HUES64 (cell line): ENCODE data around the gene PTPN12.
"Not testable (repeated sequence)": the region's sequence is repeated elsewhere in the genome, so short reads cannot be mapped to it uniquely, and the experiment has no call there.

Source experiments
- H3K27ac ChIP-seq: 2 replicates; pipeline ENCODE4 v1.7.0; 2013; ENCODE audit warnings: low read depth, low read length, inconsistent platforms
- H3K27me3 ChIP-seq: 2 replicates; pipeline ENCODE4 v1.6.1; 2013; ENCODE audit warnings: mild to moderate bottlenecking, low read length; ENCODE audit not compliant: insufficient read depth
- H3K36me3 ChIP-seq: 2 replicates; pipeline ENCODE4 v1.6.1; 2013; ENCODE audit warnings: mild to moderate bottlenecking, low read length; ENCODE audit not compliant: insufficient read depth
- H3K4me1 ChIP-seq: 2 replicates; pipeline ENCODE4 v1.6.1; 2013; ENCODE audit warnings: mild to moderate bottlenecking, low read length, moderate library complexity; ENCODE audit not compliant: insufficient read depth
- H3K4me3 ChIP-seq: 2 replicates; pipeline ENCODE4 v1.5.1; 2013; ENCODE audit warnings: mild to moderate bottlenecking, low read length, moderate library complexity
- H3K9ac ChIP-seq: 2 replicates; pipeline ENCODE4 v1.6.1; 2013; ENCODE audit warnings: mild to moderate bottlenecking, low read depth, low read length
- H3K9me3 ChIP-seq: 2 replicates; pipeline ENCODE4 v1.6.1; 2013; ENCODE audit warnings: low read depth, low read length; ENCODE audit not compliant: insufficient read depth
- WGBS: fragments of 150-250, 120-280 bp; methylation state at CpG from one replicate; pipeline ENCODE4 v1.1.7; 2013; ENCODE audit warnings: missing lambda C conversion rate; 5-methylcytosine and 5-hydroxymethylcytosine counted together

Gene PTPN12

DNA sequence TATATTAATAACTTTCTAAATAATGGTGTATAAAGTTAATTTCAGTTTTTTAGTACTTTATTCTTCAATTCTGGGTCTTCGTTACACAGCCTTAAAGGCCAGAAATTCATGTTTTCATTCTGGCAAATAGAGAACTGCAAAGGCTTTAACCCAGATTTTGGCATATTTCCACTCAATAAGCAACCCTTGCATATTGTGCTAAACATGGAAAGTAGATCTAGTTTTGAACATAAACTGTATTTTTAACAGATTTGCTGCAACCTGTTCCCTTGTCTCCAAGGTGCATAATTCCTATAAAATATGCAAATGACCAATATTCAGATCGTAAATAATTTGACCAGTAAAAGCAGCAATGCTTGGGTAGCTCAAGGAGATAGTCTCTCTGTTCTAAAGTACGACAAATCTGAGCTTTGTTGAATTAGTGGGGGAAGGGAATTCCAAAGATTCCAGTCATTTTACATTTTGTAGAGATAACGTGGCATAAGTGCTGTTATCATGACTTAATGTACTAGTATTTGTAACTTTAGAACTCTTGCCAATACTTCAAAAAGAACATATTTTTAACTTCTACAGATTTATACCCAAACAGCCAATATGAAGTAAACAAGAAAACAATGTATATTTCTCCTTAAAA, 112.7 kb downstream of the PTPN12 start:
- 87% methylated on average over 4 of the region's 4 CpGs for WGBS
- Histone ChIP-seq H3K9me3 (no peaks in the 10 kb centered on the region), H3K27me3 (no peaks in the 10 kb centered on the region), H3K4me3 (no peak overlapping the region), H3K4me1 (peaks cover 6% of the 10 kb centered on the region), H3K36me3 (peaks cover 38% of the 10 kb centered on the region), H3K27ac (no peak overlapping the region), H3K9ac (no peak overlapping the region)

DNA sequence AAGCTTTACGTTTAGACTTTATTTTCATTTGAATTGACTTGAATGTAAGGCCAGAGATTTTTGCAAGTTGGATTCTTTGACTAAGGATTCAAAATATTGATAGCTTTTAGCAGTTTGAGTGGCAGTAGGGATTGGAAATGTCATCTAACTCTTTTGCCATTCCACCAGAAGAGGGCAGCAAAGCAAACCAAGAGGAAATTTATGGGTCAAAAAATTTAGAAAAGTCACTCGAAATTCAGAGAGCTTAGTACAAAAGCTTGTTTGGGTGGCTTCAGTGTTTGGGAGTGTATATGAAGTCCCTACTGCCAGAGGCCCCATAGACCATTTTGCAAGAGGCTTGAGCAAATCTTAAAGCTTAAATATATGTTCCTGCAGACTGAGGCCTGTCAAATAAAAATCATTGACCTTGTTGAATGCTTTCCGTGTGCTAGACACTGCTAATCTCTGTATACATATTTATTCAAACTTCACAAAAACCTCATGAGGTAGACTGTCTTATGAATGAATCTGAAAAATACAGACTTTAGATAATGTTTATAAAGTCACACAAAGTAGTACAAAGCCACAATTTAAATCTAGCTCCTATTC, 114.6 kb downstream of the PTPN12 start:
- Histone ChIP-seq H3K4me3 (no peak overlapping the region), H3K27ac (no peak overlapping the region), H3K27me3 (no peaks in the 10 kb centered on the region), H3K36me3 (peaks cover 40% of the 10 kb centered on the region), H3K9ac (no peak overlapping the region), H3K4me1 (peaks cover 6% of the 10 kb centered on the region), H3K9me3 (no peaks in the 10 kb centered on the region)
- 71% methylated on average over 3 of the region's 3 CpGs for WGBS

DNA sequence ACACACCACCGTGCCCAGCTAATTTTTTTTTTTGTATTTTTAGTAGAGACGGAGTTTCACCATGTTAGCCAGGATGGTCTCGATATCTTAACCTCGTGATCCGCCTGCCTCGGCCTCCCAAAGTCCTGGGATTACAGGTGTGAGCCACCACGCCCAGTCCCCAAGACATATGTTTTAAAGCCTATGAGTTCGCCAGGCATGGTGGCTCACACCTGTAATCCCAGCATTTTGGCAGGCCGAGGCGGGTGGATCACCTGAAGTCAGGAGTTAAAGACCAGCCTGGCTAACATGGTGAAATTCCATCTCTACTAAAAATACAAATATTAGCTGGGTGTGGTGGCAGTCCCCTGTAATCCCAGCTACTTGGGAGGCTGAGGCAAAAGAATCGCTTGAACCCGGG, 115.7 kb downstream of the PTPN12 start:
- not testable (repeated sequence) for H3K27ac ChIP-seq, H3K27me3 ChIP-seq, H3K9ac ChIP-seq, H3K4me1 ChIP-seq, H3K9me3 ChIP-seq, H3K4me3 ChIP-seq
- WGBS: 96% methylated on average over 12 of the region's 12 CpGs
- peaks cover 45% of the 10 kb centered on the region for H3K36me3 ChIP-seq

DNA sequence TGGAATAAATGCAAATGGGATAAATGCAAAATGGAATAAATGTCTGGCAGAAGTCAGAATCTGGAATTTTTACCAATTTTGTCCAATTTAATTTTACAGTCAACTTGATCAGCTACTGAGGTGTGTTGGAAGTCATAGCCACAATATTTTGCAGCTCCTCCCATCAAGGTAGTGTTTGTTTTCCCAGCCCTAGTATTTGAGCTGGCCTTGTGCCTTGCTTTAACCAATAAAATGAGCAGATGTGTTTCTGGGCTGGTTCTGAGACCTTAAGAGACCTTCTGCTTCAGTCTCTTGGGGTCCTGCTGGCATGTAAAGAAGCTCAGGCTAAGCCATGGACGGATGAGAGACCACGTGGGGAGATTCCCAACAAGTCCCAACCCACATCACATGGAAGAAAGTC, 116.5 kb downstream of the PTPN12 start:
- 95% methylated on average over 2 of the region's 2 CpGs for WGBS

DNA sequence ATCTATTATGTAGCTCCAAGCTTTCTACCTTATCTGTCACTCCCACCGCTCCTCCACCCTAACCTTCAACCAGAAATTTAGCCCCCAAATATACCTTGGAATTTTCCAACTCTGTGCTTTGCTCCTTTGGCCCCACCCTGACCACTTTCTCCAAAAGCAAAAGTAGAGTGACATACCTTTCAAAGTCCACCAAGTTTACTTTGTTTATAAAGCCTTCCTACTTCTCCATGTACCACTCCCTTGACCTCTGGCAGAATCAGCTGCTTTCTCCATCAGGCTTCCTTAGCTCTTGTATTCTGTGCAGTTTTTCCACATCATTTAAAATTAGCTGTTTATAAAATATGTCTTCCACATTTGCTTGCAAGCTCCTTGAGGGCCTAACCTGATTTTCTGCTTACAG, 118.3 kb downstream of the PTPN12 start:
- WGBS: 50% methylated on average over 1 of the region's 1 CpG
- Histone ChIP-seq H3K4me3 (no peak overlapping the region), H3K9me3 (no peaks in the 10 kb centered on the region), H3K27me3 (no peaks in the 10 kb centered on the region), H3K4me1 (no peaks in the 10 kb centered on the region), H3K27ac (no peak overlapping the region), H3K36me3 (peaks cover 54% of the 10 kb centered on the region), H3K9ac (no peak overlapping the region)

More for the DNA sequence above, 116.5 kb downstream of the PTPN12 start:
- H3K9ac ChIP-seq: no peak overlapping the region
- H3K4me1 ChIP-seq: peaks cover 6% of the 10 kb centered on the region
- H3K36me3 ChIP-seq: peaks cover 52% of the 10 kb centered on the region
- no peaks in the 10 kb centered on the region for H3K27me3 ChIP-seq
- no peak overlapping the region for H3K27ac ChIP-seq
- no peaks in the 10 kb centered on the region for H3K9me3 ChIP-seq
- no peak overlapping the region for H3K4me3 ChIP-seq

DNA sequence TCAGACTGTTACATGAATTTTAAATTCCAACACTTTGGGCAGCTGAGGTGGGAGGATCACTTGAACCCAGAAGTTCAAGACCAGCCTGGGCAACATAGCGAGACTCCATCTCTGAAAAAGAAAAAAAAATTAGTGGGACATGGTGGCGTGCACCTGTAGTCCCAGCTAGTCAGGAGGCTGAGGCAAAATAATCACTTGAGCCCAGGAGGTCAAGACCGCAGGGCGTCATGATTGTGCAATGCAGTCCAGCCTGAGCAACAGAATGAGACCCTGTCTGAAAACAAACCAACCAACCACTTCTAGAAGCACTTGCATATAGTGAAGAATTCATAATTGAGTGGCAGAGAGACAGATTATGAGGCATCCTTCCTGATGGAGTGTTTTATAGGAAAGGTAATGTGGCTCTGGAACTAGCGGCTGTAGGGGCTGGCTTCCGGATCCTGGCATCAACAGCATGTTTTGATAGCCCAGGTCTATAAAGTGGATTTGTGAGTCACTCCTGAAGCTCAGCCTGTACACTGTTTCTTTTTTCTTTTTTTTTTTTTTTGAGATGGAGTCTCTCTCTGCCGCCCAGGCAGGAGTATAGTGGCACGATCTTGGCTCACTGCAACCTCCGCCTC, 118.9 kb downstream of the PTPN12 start:
- H3K27me3 ChIP-seq: no peaks in the 10 kb centered on the region
- WGBS: 91% methylated on average over 9 of the region's 9 CpGs
- no peak overlapping the region for H3K9ac ChIP-seq
- H3K9me3 ChIP-seq: no peaks in the 10 kb centered on the region
- H3K4me3 ChIP-seq: no peak overlapping the region
- no peaks in the 10 kb centered on the region for H3K4me1 ChIP-seq
- H3K27ac ChIP-seq: no peak overlapping the region
- peaks cover 54% of the 10 kb centered on the region for H3K36me3 ChIP-seq

DNA sequence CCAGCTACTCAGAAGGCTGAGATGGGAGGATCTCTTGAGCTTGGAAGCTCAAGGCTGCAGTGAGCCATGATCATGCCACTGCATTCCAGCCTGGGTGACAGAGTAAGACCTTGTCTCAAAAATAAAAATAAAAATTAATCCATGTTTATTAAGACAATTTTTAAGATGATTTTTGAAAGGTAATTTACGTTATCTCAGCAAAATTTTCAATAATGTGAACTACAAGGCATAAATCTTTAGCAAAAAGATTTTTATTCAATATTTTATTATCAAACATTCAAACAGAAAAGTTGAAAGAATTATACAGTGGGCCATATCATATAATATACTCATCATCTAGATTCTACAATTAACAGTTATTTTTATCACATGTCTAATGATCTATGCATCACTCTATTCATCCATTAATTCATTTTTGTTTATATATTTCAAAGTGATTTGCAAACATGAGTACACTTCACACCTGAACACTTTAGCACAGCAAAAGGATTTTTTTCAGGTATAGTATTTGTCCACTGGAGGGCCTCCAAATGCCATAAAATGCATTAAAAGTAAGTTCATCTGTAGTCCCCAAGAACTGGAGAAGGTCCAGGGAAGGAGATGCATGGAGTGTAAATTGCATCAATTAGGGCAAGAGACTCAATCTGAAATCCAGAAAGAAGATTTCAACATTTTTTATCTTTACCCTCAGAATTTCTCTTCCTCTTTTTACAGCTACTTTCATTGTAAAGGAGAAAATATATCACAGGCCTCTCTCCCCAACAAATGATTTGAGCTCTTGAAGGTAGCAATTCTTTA, 120.5 kb downstream of the PTPN12 start:
- no peaks in the 10 kb centered on the region for H3K27me3 ChIP-seq
- H3K36me3 ChIP-seq: peaks cover 54% of the 10 kb centered on the region
- H3K9me3 ChIP-seq: no peaks in the 10 kb centered on the region
- no peak overlapping the region for H3K9ac ChIP-seq
- no peak overlapping the region for H3K27ac ChIP-seq
- no peak overlapping the region for H3K4me3 ChIP-seq
- no peaks in the 10 kb centered on the region for H3K4me1 ChIP-seq
- WGBS: no CpG with 5 or more reads among the region's 1 CpG

DNA sequence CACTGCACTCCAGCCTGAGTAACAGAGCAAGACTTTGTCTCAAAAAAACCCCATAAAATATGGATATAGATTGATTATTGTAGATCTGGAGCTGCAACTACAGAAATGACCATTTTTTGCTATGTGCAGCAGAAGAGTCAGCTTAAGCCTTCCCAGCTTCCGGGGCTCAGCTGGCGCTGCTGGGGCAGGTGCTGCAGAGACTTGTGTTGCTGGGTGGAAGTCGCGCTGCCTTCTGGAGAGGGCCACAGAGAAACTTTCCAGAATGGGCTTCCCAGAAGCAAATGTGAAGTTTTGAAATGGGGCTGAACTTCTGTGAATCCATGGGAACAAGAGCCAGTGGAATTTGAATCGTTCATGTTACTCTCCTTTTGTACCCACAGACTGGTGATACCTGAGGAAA, 121.8 kb downstream of the PTPN12 start:
- Histone ChIP-seq H3K27ac (no peak overlapping the region), H3K27me3 (no peaks in the 10 kb centered on the region), H3K9me3 (no peaks in the 10 kb centered on the region), H3K4me1 (no peaks in the 10 kb centered on the region), H3K36me3 (peaks cover 45% of the 10 kb centered on the region), H3K9ac (no peak overlapping the region), H3K4me3 (no peak overlapping the region)
- 94% methylated on average over 5 of the region's 5 CpGs for WGBS

DNA sequence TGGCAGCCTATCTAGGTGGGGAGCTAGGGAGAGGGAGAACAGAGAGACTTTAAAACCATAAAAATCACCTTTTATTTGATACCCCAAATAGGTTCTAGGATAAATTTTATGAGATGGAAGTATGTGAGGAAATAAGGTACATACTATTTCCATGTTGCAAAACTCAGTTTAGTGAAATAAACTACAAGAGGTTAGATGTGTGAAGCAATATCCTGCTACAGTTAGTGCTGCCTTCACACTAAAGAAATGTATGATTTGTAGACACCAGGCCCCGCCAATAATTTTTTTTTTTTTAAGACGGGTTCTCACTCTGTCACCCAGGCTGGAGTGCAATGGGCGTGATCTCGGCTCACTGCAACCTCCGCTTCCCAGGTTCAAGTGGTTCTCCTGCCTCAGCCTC, 124.7 kb downstream of the PTPN12 start:
- no peak overlapping the region for H3K4me3 ChIP-seq
- no peak overlapping the region for H3K27ac ChIP-seq
- H3K36me3 ChIP-seq: peaks cover 29% of the 10 kb centered on the region
- H3K9me3 ChIP-seq: no peaks in the 10 kb centered on the region
- no peaks in the 10 kb centered on the region for H3K4me1 ChIP-seq
- WGBS: 94% methylated on average over 5 of the region's 5 CpGs
- H3K27me3 ChIP-seq: no peaks in the 10 kb centered on the region
- H3K9ac ChIP-seq: no peak overlapping the region

DNA sequence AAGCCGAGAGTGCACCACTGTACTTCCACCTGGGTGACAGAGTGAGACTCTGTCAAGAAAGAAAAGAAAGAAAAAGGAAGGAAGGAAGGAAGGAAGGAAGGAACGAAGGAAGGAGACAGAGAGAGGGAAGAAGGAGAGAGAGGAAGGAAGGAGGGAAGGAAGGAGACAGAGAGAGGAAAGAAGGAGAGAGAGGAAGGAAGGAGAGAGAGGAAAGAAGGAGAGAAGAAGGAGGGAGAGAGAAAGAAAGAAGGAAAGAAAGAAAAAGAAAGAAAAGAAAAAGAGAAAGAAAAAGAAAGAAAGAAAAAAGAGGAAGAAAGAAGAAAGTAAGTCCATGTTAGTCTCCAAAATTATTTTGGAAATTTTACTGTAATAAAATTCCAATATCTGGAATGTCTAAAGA, 125.8 kb downstream of the PTPN12 start:
- Histone ChIP-seq H3K4me1 (no peaks in the 10 kb centered on the region), H3K36me3 (peaks cover 19% of the 10 kb centered on the region), H3K9ac (no peak overlapping the region), H3K9me3 (no peaks in the 10 kb centered on the region), H3K27me3 (no peaks in the 10 kb centered on the region), H3K4me3 (no peak overlapping the region), H3K27ac (no peak overlapping the region)
- WGBS: 91% methylated on average over 2 of the region's 2 CpGs

DNA sequence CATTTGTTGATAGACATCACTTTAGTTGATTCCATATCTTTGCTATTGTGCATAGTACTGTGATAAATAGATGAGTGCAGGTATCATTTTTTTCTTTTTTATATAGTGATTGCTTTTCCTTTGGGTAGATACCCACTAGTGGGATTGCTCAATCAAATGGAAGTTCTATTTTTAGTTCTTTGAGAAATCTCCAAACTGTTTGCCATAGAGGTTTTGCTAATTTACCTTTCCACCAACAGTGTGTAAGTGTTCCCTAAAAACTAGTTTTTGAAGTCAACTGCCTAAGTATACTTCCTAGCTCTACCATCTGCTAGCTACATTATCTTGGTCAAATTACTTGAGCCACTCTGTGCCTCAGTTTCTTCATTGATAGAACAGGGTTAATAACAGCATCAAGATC, 127.6 kb downstream of the PTPN12 start:
- peaks cover 7% of the 10 kb centered on the region; the same call in 1 of the 2 replicates for H3K36me3 ChIP-seq
- no peaks in the 10 kb centered on the region for H3K4me1 ChIP-seq
- H3K9ac ChIP-seq: no peak overlapping the region
- H3K27ac ChIP-seq: no peak overlapping the region
- no peak overlapping the region for H3K4me3 ChIP-seq
- H3K9me3 ChIP-seq: no peaks in the 10 kb centered on the region
- H3K27me3 ChIP-seq: no peaks in the 10 kb centered on the region
